Measurements from ENCODE around the gene DACH1.

DACH1 gene

GRCh38 chr13:71583581-71583980 lies 283.4 kb downstream of the DACH1 start:
- no peak for DNase-seq (ENCODE audit: low spot score)

DNA sequence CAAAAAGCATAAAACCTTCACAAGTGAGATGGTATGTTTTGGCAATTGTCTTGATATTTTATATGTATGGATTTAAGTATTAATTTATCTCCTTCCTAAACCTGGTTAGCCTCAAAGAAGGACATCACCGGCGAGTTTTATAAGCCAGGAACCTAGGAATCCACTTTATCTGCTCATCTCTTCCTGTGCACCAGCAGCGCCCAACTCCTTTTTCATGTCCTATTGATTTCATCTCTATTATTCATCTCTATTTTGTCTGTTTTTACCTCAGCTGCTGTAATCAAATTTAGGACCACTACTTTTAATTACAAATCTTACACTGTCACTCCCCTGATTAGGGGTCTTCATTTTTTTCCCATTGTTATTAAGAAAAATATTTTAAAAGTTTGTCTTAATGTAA lies 286.4 kb downstream of the DACH1 start:
- no peak for DNase-seq (ENCODE audit: low spot score)

DNA sequence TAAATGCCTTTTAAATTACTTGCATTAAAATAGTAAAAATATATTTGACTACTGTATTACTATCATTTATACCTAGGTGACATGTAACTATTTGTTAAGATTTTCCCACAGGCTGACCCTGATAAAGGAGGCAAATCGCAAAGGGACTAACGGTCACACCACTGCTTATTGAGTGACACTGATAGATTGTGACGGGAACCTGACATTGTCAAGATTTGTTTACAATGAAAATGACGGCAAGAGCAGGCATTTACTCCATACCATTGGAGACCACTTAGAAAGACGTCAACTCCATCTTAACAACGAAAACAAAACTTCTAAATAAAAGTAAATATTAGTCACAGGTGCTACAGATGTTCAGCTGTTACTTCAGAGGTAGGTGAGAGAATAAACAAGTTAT lies 289.0 kb downstream of the DACH1 start:
- no peak for DNase-seq (ENCODE audit: low spot score)

GRCh38 chr13:71577127-71577526 lies 289.9 kb downstream of the DACH1 start:
- no peak for DNase-seq (ENCODE audit: low spot score)

DNA sequence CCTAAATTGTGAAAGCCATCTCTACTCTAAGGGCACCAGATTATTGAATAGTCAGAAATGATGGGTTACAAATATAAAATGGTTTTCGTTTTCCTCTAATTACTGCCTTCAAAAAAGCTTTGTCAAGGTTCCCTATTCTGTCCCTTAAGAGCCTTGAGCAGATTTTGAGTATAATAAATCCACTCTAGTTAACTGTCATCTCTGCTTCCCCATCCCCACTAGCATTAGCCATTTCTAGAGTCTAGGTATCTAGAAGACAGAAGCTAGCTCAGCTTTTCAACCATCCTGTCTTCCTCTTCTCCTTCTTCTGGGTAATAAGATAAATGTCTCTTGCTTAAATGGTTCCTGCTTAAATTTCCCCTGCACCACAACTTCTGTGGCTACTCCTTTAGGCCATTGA lies 290.4 kb downstream of the DACH1 start:
- no peak for DNase-seq (ENCODE audit: low spot score)

- no peak for DNase-seq (ENCODE audit: low spot score)
Observed at GRCh38 chr13:71546881-71547280, 320.1 kb downstream of the DACH1 start.

GRCh38 chr13:71540098-71540497 lies 326.9 kb downstream of the DACH1 start:
- DNase-seq (ENCODE audit: low spot score): no peak

DNA sequence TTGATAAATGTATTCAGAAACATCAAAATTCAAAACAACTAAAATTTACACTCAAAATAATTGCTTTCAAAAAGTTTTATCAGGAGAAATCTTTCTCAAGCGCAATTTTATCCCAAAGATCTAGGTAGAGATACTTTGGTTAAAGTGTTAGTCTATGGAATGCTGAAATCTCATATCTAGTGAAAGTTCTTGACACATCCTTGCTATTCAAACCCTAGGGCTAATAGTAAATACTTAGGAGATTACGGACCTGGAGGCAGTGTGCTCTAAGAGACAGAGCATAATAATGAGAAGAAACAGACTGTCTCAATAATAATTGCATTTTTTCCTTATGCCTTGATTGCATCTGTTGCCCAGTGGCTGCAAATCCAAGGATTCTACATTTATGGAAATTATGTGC lies 330.8 kb downstream of the DACH1 start:
- DNase-seq (ENCODE audit: low spot score): no peak

DNA sequence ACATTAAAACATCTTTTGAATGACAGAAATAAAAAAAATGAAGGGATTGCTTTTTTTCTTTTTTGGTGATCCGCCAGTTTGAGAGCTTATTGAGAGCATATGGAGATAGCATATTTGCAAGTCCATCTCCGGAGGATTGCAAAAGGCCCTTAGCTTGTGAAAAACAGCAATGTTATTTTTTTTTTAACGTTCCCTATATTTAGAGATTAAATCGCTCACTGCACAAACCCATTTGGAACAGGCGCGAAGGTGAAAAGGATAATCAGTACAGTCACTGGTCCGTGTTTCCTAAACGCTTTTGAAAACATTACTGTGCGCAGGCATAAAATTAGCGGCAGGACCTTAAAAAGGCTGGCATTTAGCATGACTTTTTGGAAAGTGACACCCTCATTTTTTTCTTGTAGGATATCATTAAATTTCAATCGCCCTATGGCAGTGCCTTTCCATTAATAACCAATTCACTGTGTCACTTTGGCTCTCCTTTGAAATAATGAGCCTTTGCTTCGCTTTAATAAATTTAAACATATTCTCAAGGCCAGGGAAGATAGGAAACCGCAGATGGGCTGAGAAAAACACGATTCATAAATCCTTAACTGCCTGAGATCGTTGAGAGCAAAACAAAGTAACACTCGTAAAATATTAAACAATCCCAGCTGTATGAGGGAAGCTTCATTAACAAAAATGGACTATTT lies 342.2 kb downstream of the DACH1 start:
- DNase-seq (ENCODE audit: low spot score): no peak

DNA sequence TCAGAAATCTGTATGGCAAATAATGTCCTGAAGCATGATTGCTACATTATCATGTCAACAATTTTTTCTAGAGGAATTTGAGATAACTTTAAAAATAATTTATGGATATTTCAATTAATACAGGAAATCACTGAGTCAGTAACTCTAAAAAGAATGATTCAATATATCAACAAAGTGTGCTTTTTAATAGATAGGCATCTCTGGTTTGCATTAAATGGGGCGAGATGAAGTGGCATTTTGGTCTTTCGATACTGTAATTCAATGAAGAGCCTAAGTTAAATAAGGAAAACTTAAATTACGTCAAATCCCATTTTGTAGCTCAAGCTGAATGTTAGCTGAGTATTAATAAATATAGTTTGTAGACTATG lies 342.8 kb downstream of the DACH1 start:
- no peak for DNase-seq (ENCODE audit: low spot score)

GRCh38 chr13:71522941-71523526 lies 344.0 kb downstream of the DACH1 start:
- DNase-seq (ENCODE audit: low spot score): no peak

- no peak for DNase-seq (ENCODE audit: low spot score)
Observed at GRCh38 chr13:71517004-71517403, 350.0 kb downstream of the DACH1 start.

DNA sequence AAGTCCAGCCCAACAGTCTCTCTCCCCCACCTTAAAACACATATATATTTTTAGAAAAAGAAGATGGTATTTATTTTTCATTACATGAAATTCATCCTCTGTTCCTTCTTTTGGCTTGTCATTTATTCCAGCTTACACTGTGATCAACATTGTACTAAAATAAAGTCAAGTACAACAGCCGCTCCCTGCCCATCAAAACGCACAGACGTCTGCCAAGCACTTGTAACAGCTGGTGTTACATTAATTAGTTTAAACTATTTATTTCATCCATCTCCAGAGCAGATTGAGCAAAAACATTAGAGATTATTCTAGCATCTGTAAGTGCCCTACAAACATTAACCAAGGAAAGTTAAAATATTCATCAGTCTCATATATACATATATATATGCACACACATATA lies 350.5 kb downstream of the DACH1 start:
- no peak for DNase-seq (ENCODE audit: low spot score)

GRCh38 chr13:71515744-71516038 lies 351.3 kb downstream of the DACH1 start:
- no peak for DNase-seq (ENCODE audit: low spot score)

- no peak for DNase-seq (ENCODE audit: low spot score)
Observed at GRCh38 chr13:71514900-71515743, 351.9 kb downstream of the DACH1 start.

DNA sequence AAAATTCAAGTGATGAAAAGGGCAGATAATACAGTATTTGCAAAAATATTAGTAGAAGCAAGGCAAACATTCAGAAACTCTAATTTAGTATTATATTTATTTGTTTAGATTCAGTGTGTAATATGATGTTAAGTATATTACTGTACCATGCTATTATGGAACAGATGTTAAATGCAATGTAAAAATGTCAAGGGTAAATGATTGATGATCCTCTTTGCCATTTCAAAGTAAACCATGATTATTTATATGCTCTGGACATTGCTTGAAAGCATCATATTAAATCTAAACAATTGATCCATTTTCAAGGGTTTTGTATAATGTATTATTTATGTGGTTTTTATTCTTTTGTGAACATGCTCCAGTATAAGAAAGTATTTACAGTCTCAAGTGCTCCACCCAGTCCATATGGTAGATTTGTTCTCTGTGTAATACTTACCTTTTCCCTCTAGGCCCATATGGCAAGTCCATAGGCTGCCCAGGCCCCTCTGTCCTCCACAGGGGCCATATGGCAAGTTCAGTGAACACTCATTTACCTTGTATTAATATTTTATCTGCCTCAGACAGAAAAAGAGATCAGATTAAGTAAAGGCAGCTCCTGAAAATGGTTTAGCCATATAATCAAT lies 353.5 kb downstream of the DACH1 start:
- DNase-seq (ENCODE audit: low spot score): no peak

DNA sequence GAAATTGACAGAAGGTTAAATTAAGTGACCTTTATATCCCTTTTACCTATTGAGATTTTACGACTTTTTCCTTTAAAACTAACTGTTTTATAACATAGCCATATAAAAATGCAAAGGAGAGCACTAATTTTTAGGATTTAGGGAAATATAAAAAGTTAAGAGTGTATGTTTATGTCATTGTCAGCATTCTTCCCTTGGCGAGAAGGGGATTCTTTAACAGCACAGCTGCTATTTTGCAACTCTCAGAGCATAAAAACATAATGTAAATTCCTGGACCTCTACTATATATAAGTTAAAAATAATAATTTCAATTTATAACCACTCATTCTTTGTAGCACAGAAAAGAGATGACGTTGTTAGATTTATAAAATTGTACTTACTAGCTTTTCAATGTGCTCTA lies 363.2 kb downstream of the DACH1 start:
- DNase-seq (ENCODE audit: low spot score): no peak

- no peak for DNase-seq (ENCODE audit: low spot score)
Observed at GRCh38 chr13:71499944-71500514, 367.0 kb downstream of the DACH1 start.

DNA sequence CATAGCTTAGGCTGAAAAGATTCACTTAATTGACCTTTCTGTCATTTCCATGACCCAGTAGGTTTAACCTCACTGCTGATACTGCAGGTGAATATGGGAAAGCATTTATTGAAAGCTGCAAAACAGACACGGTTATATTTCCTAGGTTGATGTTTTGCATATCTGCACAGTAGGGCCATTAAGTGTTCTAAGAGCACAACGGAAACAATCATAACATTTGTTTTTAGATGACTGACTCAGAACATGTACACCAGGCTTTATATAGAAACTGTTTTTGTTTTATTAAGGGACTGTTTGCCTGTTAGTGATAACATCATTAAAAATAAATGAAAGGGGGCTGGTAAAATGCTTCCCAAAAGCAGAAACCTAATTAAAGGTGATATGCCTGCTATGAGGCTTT lies 367.8 kb downstream of the DACH1 start:
- DNase-seq (ENCODE audit: low spot score): no peak

DNA sequence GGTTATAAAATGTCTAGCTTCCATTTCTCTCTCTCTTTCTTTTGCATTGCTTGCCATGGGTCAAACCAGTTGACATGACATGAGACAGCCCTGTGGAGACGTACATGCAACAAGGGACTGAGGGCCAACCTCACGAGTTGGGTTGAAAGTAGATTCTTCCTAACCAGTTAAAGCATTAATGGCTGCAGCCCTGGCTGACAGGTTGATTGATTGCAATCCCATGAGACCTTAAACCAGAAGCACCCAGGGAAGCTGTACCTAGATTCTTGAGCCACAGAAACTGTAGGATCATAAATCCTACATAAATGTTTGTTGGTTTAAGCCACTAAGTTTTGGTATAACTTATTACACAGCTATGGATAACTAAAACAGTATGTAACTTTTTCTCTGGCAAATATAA lies 373.8 kb downstream of the DACH1 start:
- no peak for DNase-seq (ENCODE audit: low spot score)

DNA sequence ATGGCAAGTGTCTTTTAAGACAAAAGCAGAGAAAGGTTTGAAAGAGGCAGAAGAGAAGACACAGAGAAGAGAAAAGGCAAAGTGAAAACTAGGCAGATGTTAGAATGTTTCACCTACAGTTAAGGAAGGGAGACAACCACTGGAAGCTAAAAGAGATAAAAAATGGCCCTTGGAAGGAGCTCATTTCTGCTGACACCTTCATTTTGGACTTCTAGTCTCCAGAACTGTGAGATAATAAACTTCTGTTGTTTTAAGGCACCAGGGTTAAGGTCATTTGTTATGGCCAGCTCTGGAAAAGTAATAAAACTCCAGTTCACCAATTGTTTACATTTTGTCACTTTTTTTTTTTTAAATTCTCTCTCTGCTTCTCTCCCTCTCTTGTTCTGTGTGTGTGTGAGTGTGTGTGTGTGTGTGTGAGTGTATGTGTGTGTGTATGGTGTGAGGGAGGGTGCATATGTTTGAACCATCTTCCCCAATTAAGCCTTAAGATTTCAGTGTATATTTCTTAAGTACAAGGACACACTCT lies 374.6 kb downstream of the DACH1 start:
- no peak for DNase-seq (ENCODE audit: low spot score)

GRCh38 chr13:71491010-71491409 lies 376.0 kb downstream of the DACH1 start:
- DNase-seq (ENCODE audit: low spot score): no peak

DNA sequence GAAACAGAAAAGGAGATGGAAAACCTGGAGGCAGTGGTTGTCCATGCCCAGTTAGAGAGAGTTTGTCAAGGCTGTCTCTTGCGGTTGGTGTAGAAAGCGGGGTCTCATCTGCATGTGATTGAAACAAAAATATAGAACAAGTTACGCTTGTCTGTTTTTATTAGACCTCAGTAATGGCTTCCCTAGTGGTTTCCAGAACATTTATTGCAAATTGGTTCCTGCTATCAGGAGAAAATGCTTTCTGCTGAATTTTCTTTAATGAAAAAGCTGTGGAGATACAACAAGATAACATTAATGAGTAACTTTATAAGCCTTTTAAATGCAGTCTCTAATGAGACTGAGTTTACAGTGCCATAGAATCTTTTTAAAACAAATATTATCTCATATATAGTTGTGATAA lies 378.0 kb downstream of the DACH1 start:
- DNase-seq (ENCODE audit: low spot score): no peak
